ENCODE measurements around the gene ARL13B.
A peak's percentile ranks its signal among the peaks of the same experiment; 100 is the strongest.
"Not testable (repeated sequence)": the region's sequence is repeated elsewhere in the genome, so short reads cannot be mapped to it uniquely, and the experiment has no call there.

The ARL13B gene

DNA sequence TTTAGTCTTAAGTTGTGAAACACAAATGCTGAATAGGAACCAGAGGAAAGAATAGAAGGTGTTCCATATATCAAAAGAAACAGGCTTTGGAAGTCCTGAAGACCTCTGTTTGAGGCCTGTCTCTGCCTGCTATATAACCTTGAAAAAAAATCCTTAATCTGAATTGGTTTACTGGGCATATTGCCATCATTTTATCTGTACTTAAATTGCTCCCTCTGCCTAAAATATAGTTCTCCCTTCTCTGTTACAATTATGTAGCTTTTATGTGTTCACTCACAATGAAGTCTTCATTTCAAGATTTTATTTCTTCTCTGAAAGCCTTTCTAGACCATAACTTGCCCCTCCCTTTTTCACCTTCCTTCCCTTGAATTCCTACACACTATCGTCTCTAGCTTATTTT lies 21.2 kb downstream of the ARL13B start:
- no peak for DNase-seq

DNA sequence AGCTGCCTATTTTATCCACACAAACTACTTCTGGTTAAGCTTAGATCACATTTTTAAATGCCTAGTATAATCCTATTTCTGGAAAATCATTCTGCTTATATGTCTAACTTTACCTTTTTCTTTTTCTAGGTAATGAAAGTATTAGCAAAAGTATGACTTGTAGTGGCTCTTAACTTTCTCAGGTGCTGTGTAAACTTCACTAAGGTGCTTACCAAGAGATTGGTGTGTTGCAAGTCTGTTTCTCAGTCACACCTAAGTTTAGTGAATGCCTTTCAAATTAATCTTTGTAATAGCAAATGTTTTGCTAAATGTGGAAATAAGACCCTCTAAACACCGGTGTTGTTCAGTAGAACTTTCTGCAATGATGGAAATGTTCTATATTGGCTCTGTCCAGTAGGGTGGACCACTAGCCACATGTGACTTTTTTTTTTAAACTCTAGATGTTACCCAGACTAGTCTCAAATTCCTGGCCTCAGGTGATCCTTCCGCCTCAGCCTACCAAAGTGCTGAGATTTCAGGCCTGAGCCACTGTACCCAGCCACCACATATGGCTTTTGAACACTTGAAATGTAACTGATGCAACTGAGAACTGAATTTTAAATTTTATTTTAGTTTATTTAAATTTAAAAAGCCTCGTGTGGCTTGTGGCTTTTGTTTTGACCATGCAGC lies 22.0 kb downstream of the ARL13B start:
- no peak for DNase-seq

DNA sequence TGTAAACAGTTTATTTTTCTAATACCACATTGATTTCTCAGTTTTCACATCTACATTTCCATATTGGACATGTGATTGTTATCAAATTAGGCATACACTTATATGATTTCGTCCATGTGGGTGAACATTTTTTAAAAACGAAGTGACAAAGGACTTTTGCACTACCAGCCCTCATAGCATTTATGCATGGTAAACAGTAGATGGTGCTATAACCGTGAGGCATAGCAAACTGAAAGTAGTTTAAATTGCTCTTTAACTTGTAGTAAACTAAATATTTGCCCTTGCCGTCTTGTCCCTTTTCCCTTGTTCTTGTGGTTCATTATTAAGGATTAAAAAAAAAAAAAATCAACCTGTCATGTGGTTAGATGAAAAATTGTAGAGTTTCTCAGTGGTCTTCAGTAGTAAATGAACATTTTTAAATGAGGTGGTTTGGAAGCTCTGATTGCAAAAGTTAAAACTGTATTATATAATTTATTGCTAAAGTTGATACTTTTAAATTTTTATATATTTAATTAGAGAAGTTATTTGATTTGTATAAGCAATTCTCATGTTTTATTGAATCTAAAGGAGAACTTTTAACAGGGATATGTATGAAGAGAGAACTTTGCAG lies 24.5 kb downstream of the ARL13B start:
- DNase-seq, result no peak

DNA sequence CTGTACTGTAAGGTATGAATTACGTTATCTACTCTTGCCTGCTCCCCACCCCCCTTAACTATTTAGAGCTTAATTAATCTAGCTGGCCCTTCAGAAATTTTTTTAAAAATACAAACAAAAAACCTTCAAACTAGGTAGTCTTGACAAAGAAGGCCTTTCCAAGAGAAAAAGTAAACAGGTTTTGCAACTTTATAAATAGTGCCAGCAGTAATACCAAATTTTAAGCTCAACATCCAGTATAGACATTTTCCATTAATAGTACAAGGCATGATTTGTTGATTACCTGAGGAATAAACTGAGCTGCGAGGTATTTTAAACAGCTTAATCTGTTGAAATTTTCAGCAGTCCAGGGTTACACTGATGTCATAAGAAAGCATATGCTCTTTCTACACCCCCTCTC lies 28.3 kb downstream of the ARL13B start:
- DNase-seq, result no peak

DNA sequence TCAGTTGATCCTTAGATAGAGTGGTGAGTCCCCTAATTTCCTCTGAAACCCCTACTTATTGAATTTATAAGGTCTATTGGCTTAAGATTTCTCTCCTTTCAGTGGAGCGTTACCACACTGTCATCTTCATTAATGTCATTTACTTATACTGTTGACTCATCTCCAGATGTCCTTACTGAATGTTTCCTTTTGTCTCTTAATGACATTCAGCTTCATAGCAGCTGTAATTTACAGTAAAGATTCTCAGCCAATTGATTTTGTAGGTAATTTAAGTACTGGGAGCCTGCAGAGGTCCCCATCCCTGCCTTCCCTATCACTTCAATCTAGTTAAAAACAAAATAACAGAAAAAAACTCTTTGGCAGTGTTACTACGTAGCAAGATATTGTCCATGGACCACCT lies 29.7 kb downstream of the ARL13B start:
- DNase-seq, result no peak

GRCh38 chr3:94011233-94011711 lies 31.3 kb downstream of the ARL13B start:
- DNase-seq, result no peak

DNA sequence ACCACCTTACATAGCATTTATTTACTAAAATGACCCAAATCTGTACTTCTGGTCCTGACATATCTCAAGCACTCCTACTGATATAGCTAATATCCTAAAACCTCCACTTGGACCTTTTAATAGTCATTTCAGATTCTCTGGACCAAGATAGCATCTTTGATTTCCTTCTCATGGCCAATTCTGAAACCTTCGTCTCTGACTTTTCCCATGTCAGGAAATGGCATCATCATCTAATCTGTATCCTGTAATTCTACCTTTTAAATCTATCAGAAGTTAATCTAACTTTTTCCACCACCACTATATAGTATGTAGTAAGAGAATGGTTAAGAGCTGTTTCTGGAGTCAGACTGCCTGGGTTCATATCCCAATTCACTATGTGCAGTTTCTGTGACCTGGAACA lies 32.2 kb downstream of the ARL13B start:
- DNase-seq, result no peak

GRCh38 chr3:94015025-94015424 lies 35.1 kb downstream of the ARL13B start:
- no peak for DNase-seq

- DNase-seq, result no peak
Observed at GRCh38 chr3:94019659-94020058, 39.7 kb downstream of the ARL13B start.

GRCh38 chr3:94020293-94020692 lies 40.3 kb downstream of the ARL13B start:
- DNase-seq, result no peak

GRCh38 chr3:94024385-94024784 lies 44.4 kb downstream of the ARL13B start:
- no peak for DNase-seq

DNA sequence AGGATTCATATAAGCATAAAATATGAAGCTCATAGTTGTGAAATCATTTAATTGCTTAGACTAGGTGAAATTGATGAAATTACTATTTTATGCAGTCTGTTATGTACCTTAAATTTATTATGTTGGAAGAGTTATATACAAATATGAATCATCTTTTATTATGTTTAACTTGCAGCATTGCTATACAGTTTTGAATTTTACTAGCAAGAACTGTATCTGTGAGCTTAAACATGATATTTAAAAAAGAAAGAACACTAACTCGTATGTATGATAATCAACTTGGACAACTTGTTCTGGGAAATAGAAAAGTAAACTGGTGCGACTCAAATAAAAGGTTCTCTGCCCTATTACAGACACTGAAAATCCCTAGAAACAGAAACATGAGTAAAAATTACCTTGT lies 46.7 kb downstream of the ARL13B start:
- no peak for DNase-seq

GRCh38 chr3:94028093-94028837 lies 48.3 kb downstream of the ARL13B start, which contains the start of gene STX19:
STX19 (minus strand) TSS chr3:94028597; CDS start chr3:94015269, 13,328 bp downstream.
- no peak for DNase-seq

DNA sequence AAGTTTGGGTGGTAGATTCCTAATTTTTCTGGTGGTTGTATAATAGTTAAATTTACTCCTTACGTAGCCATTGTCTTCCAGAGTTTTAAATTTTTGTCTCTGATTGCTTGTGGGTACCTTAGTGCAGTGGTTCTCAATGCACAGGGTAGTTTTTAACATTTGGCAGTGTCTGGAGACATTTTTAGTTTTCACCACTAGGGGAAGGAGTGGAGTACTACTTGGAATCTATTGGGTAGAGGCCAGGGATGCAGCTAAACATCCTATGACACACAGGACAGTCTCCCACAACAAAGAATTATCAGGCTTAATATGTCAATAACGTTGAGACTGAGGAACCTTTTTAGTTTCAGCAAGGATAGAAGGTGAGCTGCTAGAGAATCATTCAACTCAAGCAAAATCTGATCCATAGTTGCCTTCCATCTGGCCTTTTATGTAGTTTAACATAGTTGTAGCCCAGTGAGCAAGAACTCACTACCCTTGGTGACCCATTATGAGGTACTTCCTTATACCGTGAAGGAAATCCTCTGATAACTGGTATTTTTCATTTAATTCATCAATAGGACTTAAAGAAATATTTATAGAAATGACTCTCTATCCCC lies 57.1 kb downstream of the ARL13B start:
- no peak for DNase-seq

GRCh38 chr3:94043285-94043684 lies 63.3 kb downstream of the ARL13B start:
- no peak for DNase-seq

GRCh38 chr3:94044100-94044936 lies 64.4 kb downstream of the ARL13B start:
- not testable (repeated sequence) for DNase-seq

DNA sequence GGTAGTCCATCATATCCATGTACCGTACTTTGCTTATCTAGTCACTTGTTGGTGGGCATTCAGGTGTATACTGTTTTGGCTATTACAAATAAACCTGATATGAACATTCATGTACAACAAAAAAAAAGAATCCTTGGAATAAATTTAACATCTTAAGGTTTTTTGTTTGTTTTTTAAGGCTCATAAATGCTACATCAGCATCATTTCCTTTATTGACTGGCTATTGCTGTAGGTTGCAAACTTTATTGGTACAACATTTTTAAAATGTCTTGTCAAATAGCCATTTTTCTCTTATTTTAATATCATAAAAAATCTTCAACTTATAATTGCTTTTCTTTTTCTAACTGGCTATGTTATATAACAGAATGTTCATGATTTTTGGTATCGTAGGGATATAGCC lies 66.6 kb downstream of the ARL13B start:
- DNase-seq, result no peak

GRCh38 chr3:94049267-94049666 lies 69.3 kb downstream of the ARL13B start:
- no peak for DNase-seq

GRCh38 chr3:94050546-94050945 lies 70.6 kb downstream of the ARL13B start:
- no peak for DNase-seq

GRCh38 chr3:94061297-94061696 lies 81.3 kb downstream of the ARL13B start:
- no peak for DNase-seq

DNA sequence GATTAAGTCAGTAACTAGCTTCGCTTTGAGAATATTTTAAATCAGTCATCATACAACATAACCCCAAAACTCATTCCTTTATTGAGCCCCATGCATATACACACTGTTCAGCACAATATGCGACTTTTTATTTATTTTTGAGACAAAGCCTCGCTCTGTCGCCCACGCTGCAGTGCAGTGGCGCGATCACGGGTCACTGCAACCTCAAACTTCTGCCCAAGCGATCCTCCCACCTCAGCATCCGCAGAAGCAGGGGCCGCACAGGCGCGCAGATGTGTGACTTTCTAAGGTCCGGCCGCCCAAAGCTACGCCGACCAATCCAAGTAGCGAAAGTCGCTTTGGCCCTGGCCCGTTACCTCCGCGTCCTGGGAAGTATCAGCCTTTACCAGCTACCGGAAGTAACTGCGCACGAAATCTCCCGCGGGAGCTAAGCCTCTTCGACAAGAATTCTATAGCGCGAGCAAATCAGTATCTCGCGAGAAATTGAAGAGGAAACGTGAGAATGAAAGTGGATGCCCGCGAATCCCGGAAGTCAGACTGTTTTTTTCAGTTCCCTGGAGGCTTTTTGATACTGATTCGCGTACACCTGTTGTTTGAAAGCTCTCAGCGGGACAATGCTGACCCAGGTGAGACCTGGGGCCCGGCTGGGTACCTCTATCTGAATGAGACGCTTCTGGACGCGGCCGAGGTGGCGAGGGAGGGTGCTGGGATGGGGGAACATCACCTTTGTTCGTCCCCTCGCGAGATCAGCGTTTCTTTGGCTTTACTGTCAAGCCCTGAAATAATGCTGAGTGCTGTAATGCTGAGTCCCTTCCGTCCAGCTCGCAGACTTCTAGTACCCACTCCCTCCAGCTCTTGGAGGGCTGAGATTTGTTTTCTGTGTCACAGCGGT lies 82.8 kb downstream of the ARL13B start, which contains the start of the genes DHFR2 and NSUN3:
TSS of gene DHFR2 (minus strand) at position 404 of the 892 bp plus-strand sequence. CDS start 1,405 bp downstream, outside the sequence.
TSS of gene NSUN3 (plus strand) at position 549 of the 892 bp plus-strand sequence. CDS start at position 615, 66 bp downstream.
- peak; percentile 88 for DNase-seq
